Caco-2 (cell line): ENCODE data around the gene ERGIC1. TPM values are rescaled to one million over a fixed set of nuclear protein-coding genes. Genes with fewer than 3 reads are reported as not detected.

ENCODE experiments used
- BruUV-seq: library from RNA; stranded (reverse); fragments of 400-500 nt; replicated peaks from 2 replicates; lab custom pipeline; 2021; lab: Mats Ljungman, UMichigan
- CTCF ChIA-PET: fragments of 300-600 bp; sonication (Branson Sonifier 250); formaldehyde crosslinking; loops from one replicate; lab custom pipeline; 2022; ENCODE audit warnings: antibody characterized with exemption; lab: Charles Lee
- POLR2A ChIA-PET: fragments of 300-600 bp; sonication (Branson Sonifier 250); formaldehyde crosslinking; loops from one replicate; lab custom pipeline; 2022; ENCODE audit warnings: antibody characterized with exemption; lab: Charles Lee
- DNase-seq, 2 experiments: peaks; one replicate each; pipeline versions ENCODE4 v3.0.0 to v3.0.0-alpha.2; 2020 to 2022
- H3K27me3 ChIP-seq: replicated peaks from 2 replicates; pipeline ENCODE4 v1.6.0; 2011; ENCODE audit warnings: low read length; ENCODE audit not compliant: control insufficient read depth, insufficient read depth
- H3K36me3 ChIP-seq: 2 replicates; pipeline ENCODE4 v1.5.1; 2011; ENCODE audit warnings: low read length; ENCODE audit not compliant: control insufficient read depth, insufficient read depth
- H3K4me1 ChIP-seq: fragments of 250-450 bp; sonication (Bioruptor Pico); 2 replicates; pipeline ENCODE4 v1.5.1; 2020; ENCODE audit warnings: mild to moderate bottlenecking
- H3K4me3 ChIP-seq: 2 replicates; pipeline ENCODE4 v1.5.1; 2011; ENCODE audit warnings: low read depth, mild to moderate bottlenecking, control low read depth, low read length
- H3K9me3 ChIP-seq: fragments of 250-450 bp; sonication (Bioruptor Pico); 2 replicates; pipeline ENCODE4 v1.5.1; 2020; ENCODE audit warnings: mild to moderate bottlenecking, moderate library complexity
- H3K27ac Mint-ChIP-seq: one replicate; pipeline ENCODE4 v1.8.0; 2022; ENCODE audit warnings: mixed read lengths; ENCODE audit not compliant: unreplicated experiment
- H3K27me3 Mint-ChIP-seq: one replicate; pipeline ENCODE4 v1.8.0; 2022; ENCODE audit warnings: mixed read lengths; ENCODE audit not compliant: insufficient read depth, unreplicated experiment
- H3K36me3 Mint-ChIP-seq: one replicate; pipeline ENCODE4 v1.8.0; 2022; ENCODE audit warnings: mild to moderate bottlenecking, mixed read lengths; ENCODE audit not compliant: insufficient read depth, unreplicated experiment
- H3K4me1 Mint-ChIP-seq: one replicate; pipeline ENCODE4 v1.8.0; 2022; ENCODE audit warnings: low read depth, mixed read lengths; ENCODE audit not compliant: unreplicated experiment
- H3K4me3 Mint-ChIP-seq: one replicate; pipeline ENCODE4 v1.8.0; 2022; ENCODE audit warnings: mild to moderate bottlenecking, moderate library complexity, mixed read lengths; ENCODE audit not compliant: unreplicated experiment
- H3K9me3 Mint-ChIP-seq: one replicate; pipeline ENCODE4 v1.8.0; 2022; ENCODE audit warnings: mixed read lengths; ENCODE audit not compliant: unreplicated experiment
- intact Hi-C: fragments of 100-400 bp; cut with micrococcal nuclease; formaldehyde crosslinking; loops from one replicate; pipeline ENCODE4 v1.10.0; 2022; ENCODE audit not compliant: unreplicated experiment
- total RNA-seq: library from RNA; stranded (reverse); gene quantifications from 2 replicates; pipeline ENCODE4 v1.2.3, GENCODE V29; 2022
- TF ChIP-seq, protein P1 (sequence below), 2 experiments: fragments of 200-600 bp in 1 of 2; IDR thresholded peaks; 1 replicate in 1 of 2; 2 replicates in 1 of 2; pipeline versions ENCODE4 v1.5.1 to v1.8.0; 2011 to 2022; ENCODE audit warnings: antibody characterized with exemption in 1 of 2, control low read depth in 1 of 2, inconsistent platforms in 1 of 2, low read depth in 1 of 2, low read length in 1 of 2, mild to moderate bottlenecking in 1 of 2, moderate library complexity in 1 of 2; ENCODE audit not compliant: insufficient read depth in 1 of 2, severe bottlenecking in 1 of 2, unreplicated experiment in 1 of 2

ERGIC1 gene
- total RNA-seq, 1 experiment from 2014 or later = 161 TPM

DNA sequence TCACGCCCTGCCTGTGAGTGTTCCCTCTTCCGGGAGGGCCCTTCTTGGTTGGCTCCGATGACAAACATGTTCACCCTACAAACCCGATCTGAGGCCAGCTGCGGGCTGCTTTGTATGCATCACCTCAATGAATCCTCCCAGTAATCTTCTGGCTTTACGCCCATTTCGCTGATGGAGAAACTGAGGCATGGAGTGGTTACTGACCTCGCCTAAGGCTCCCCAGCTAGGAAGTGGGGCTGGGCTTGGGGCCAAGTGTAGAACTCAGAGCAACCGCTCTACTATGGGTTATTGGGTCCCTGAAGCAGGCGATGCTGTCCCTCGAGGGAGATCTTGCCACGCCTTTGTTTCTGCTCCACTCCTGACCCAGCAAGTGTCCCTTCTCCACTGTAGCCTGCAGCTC, 86.9 kb downstream of the ERGIC1 start:
- intact Hi-C loops = no loop called here
- no peaks in the 10 kb centered on the region for H3K9me3 Mint-ChIP-seq
- no peaks in the 10 kb centered on the region for H3K27me3 ChIP-seq
- no TSS peak for BruUV-seq
- H3K4me1 ChIP-seq = no peaks in the 10 kb centered on the region
- no peak overlapping the region for H3K27ac Mint-ChIP-seq
- TF ChIP-seq, protein P1, sequence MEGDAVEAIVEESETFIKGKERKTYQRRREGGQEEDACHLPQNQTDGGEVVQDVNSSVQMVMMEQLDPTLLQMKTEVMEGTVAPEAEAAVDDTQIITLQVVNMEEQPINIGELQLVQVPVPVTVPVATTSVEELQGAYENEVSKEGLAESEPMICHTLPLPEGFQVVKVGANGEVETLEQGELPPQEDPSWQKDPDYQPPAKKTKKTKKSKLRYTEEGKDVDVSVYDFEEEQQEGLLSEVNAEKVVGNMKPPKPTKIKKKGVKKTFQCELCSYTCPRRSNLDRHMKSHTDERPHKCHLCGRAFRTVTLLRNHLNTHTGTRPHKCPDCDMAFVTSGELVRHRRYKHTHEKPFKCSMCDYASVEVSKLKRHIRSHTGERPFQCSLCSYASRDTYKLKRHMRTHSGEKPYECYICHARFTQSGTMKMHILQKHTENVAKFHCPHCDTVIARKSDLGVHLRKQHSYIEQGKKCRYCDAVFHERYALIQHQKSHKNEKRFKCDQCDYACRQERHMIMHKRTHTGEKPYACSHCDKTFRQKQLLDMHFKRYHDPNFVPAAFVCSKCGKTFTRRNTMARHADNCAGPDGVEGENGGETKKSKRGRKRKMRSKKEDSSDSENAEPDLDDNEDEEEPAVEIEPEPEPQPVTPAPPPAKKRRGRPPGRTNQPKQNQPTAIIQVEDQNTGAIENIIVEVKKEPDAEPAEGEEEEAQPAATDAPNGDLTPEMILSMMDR (IDR thresholded peaks at IDR 0.05; ENCODE audit: insufficient read depth in 1 of 2, low read depth in 1 of 2, low read length in 1 of 2, severe bottlenecking in 1 of 2, unreplicated experiment in 1 of 2) = no peak
- no peaks in the 10 kb centered on the region for H3K4me1 Mint-ChIP-seq
- H3K9me3 ChIP-seq = no peaks in the 10 kb centered on the region
- no peak overlapping the region for H3K4me3 ChIP-seq
- peaks cover 42% of the 10 kb centered on the region for H3K36me3 Mint-ChIP-seq
- no peak overlapping the region for H3K4me3 Mint-ChIP-seq
- H3K27me3 Mint-ChIP-seq = no peaks in the 10 kb centered on the region
- ChIA-PET POLR2A (no interaction called here), CTCF (no interaction called here)
- DNase-seq = no peak
- peaks cover 6% of the 10 kb centered on the region for H3K36me3 ChIP-seq

DNA sequence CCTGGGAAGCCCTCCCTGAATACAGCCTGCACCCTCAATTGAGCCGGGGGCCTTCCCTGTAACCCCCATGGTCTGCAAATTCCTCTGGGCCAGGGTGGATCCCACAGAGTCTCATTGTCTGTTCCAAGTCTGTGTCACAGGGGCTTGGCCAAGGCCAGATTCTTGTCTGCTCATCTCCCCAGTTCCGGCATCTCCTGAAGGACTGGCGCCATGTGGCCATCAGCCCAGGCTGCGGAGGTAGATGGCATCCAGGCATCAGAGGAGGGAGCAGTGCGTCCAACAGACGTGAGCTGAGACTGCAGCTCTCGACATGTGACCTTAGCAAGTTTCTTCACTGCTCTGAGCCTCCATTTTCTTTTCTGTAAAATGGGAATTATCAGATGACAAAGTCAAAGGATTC, 87.9 kb downstream of the ERGIC1 start:
- TF ChIP-seq, protein P1 (IDR thresholded peaks at IDR 0.05; ENCODE audit: insufficient read depth in 1 of 2, low read depth in 1 of 2, low read length in 1 of 2, severe bottlenecking in 1 of 2, unreplicated experiment in 1 of 2) = no peak
- Mint-ChIP-seq H3K4me1 (no peaks in the 10 kb centered on the region), H3K9me3 (no peaks in the 10 kb centered on the region), H3K36me3 (peaks cover 43% of the 10 kb centered on the region), H3K4me3 (no peak overlapping the region), H3K27ac (peak overlapping the region; percentile 3), H3K27me3 (no peaks in the 10 kb centered on the region)
- Histone ChIP-seq H3K4me3 (no peak overlapping the region), H3K36me3 (peaks cover 6% of the 10 kb centered on the region), H3K27me3 (no peaks in the 10 kb centered on the region), H3K4me1 (no peaks in the 10 kb centered on the region), H3K9me3 (no peaks in the 10 kb centered on the region)
- DNase-seq = no peak
- no TSS peak for BruUV-seq
- CTCF ChIA-PET = no interaction called here
- POLR2A ChIA-PET = no interaction called here
- intact Hi-C loops = no loop called here

DNA sequence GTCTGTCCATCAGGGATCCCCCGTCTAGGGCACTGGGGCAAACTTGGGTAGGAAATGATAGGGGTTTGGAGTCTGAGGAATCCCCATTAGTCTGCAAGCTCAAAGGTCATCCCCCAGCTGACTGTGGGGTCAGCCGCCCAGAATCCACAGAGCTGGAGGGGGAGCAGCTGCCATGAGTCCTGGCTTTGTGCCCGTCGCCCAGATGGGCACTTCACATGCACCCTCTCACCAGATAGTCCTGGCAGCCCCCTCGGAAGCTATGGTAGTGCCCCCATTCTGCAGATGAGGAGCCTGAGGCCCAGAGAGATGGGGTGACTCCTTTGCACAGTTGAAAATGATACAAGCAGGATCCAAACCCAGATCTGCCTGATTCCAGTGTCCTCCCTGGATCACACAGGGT, 89.5 kb downstream of the ERGIC1 start:
- no peak overlapping the region for H3K27ac Mint-ChIP-seq
- no peaks in the 10 kb centered on the region for H3K4me1 Mint-ChIP-seq
- no peaks in the 10 kb centered on the region for H3K27me3 Mint-ChIP-seq
- peaks cover 7% of the 10 kb centered on the region for H3K36me3 ChIP-seq
- no peaks in the 10 kb centered on the region for H3K9me3 ChIP-seq
- DNase-seq = no peak
- intact Hi-C loops = no loop called here
- H3K9me3 Mint-ChIP-seq = no peaks in the 10 kb centered on the region
- CTCF ChIA-PET = no interaction called here
- H3K4me1 ChIP-seq = no peaks in the 10 kb centered on the region
- no peaks in the 10 kb centered on the region for H3K27me3 ChIP-seq
- H3K4me3 ChIP-seq = no peak overlapping the region
- TF ChIP-seq, protein P1 (IDR thresholded peaks at IDR 0.05; ENCODE audit: insufficient read depth in 1 of 2, low read depth in 1 of 2, low read length in 1 of 2, severe bottlenecking in 1 of 2, unreplicated experiment in 1 of 2) = no peak
- no peak overlapping the region for H3K4me3 Mint-ChIP-seq
- no TSS peak for BruUV-seq
- H3K36me3 Mint-ChIP-seq = peaks cover 45% of the 10 kb centered on the region
- POLR2A ChIA-PET = no interaction called here
